Measurements from ENCODE around the gene CDK5RAP2.

DNA sequence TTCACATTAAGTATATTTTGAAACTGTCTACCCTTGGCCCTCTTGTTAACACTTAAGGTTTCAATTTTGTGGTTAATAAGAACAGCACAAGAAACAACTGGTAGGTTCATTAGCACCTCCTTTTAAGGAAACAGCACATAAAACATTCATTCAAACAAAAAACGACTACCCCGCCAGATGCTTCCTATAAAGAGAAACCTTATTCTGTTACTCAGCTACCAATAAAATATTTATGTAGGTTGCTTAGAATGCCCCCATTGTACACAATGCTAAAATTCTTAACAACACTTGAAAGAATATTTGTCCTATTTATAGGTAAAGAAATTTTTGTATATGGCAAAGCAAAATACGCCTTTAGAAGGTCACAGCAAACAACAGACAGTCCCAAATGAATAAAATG lies 23.2 kb downstream of the CDK5RAP2 start:
- TF ChIP-seq, protein P1, sequence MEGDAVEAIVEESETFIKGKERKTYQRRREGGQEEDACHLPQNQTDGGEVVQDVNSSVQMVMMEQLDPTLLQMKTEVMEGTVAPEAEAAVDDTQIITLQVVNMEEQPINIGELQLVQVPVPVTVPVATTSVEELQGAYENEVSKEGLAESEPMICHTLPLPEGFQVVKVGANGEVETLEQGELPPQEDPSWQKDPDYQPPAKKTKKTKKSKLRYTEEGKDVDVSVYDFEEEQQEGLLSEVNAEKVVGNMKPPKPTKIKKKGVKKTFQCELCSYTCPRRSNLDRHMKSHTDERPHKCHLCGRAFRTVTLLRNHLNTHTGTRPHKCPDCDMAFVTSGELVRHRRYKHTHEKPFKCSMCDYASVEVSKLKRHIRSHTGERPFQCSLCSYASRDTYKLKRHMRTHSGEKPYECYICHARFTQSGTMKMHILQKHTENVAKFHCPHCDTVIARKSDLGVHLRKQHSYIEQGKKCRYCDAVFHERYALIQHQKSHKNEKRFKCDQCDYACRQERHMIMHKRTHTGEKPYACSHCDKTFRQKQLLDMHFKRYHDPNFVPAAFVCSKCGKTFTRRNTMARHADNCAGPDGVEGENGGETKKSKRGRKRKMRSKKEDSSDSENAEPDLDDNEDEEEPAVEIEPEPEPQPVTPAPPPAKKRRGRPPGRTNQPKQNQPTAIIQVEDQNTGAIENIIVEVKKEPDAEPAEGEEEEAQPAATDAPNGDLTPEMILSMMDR (IDR thresholded peaks at IDR 0.05) = no peak
- no peak for TF ChIP-seq POLR2A (IDR thresholded peaks at IDR 0.05)
